IPS DF 4.7 (cell line): ENCODE data around the gene MMP14.
"Not testable (repeated sequence)": the region's sequence is repeated elsewhere in the genome, so short reads cannot be mapped to it uniquely, and the experiment has no call there.

Experiments used
- DNase-seq: peaks from one replicate; pipeline ENCODE4 v3.0.0-alpha.2; 2013; ENCODE audit warnings: low spot score; ENCODE audit errors: extremely low read depth

MMP14 gene

GRCh38 chr14:22841769-22842168 is 5.4 kb downstream of the MMP14 start:
- DNase-seq = no peak

- no peak for DNase-seq
Observed at GRCh38 chr14:22842211-22843122, 6.1 kb downstream of the MMP14 start.

- DNase-seq = no peak
Observed at GRCh38 chr14:22843123-22843925, 6.9 kb downstream of the MMP14 start.

GRCh38 chr14:22844221-22845102 is 8.1 kb downstream of the MMP14 start:
- DNase-seq = no peak

GRCh38 chr14:22845103-22845394 is 8.7 kb downstream of the MMP14 start:
- DNase-seq = no peak

GRCh38 chr14:22845821-22846625 is 9.6 kb downstream of the MMP14 start:
- DNase-seq = no peak

GRCh38 chr14:22846811-22847307 is 10.5 kb downstream of the MMP14 start:
- no peak for DNase-seq

- no peak for DNase-seq
Observed at GRCh38 chr14:22847661-22848341, 11.4 kb downstream of the MMP14 start.

GRCh38 chr14:22848351-22849164 is 12.2 kb downstream of the MMP14 start:
- no peak for DNase-seq

GRCh38 chr14:22849212-22849819 is 12.9 kb downstream of the MMP14 start:
- no peak for DNase-seq

GRCh38 chr14:22850944-22851764 is 14.8 kb downstream of the MMP14 start:
- DNase-seq = no peak

GRCh38 chr14:22852178-22852577 is 15.8 kb downstream of the MMP14 start:
- DNase-seq = not testable (repeated sequence)

GRCh38 chr14:22852599-22852939 is 16.2 kb downstream of the MMP14 start:
- no peak for DNase-seq

- DNase-seq = no peak
Observed at GRCh38 chr14:22852940-22853767, 16.8 kb downstream of the MMP14 start.

- DNase-seq = not testable (repeated sequence)
Observed at GRCh38 chr14:22854296-22854695, 17.9 kb downstream of the MMP14 start.

- DNase-seq = no peak
Observed at GRCh38 chr14:22854963-22855724, 18.8 kb downstream of the MMP14 start.
